Liver (tissue), 9 donors: Measurements from ENCODE around the gene ALK. TPM values are rescaled to one million over a fixed set of nuclear protein-coding genes. Genes with fewer than 3 reads are reported as not detected.

Source experiments
- DNase-seq: peaks from one replicate; pipeline ENCODE4 v3.0.0-alpha.2; 2017; ENCODE audit warnings: low spot score
- H3K27ac ChIP-seq, 2 donors: one replicate each; pipeline ENCODE4 v1.7.0; 2013; ENCODE audit warnings: inconsistent platforms in 2 of 2, low read length in 2 of 2, control low read depth in 1 of 2, low read depth in 1 of 2, mild to moderate bottlenecking in 1 of 2
- H3K27me3 ChIP-seq, 4 donors: one replicate each; pipeline versions ENCODE4 v1.6.1 to v1.7.0; 2013; ENCODE audit warnings: low read length in 3 of 4, inconsistent platforms in 1 of 4, mild to moderate bottlenecking in 1 of 4, moderate library complexity in 1 of 4; ENCODE audit not compliant: control insufficient read depth in 4 of 4, insufficient read depth in 4 of 4
- H3K36me3 ChIP-seq, 4 donors: one replicate each; pipeline versions ENCODE4 v1.6.1 to v1.7.0; 2013; ENCODE audit warnings: low read length in 3 of 4, mild to moderate bottlenecking in 3 of 4, low read depth in 1 of 4, moderate library complexity in 1 of 4; ENCODE audit not compliant: control insufficient read depth in 4 of 4, insufficient read depth in 3 of 4
- H3K4me1 ChIP-seq, 4 donors: one replicate each; pipeline versions ENCODE4 v1.6.1 to v1.7.0; 2013; ENCODE audit warnings: low read length in 3 of 4, mild to moderate bottlenecking in 3 of 4, moderate library complexity in 1 of 4; ENCODE audit not compliant: control insufficient read depth in 4 of 4, insufficient read depth in 4 of 4
- H3K4me3 ChIP-seq, 3 donors: one replicate each; pipeline versions ENCODE4 v1.6.1 to v1.7.0; 2013; ENCODE audit warnings: low read length in 3 of 3, control low read depth in 1 of 3, low read depth in 1 of 3, mild to moderate bottlenecking in 1 of 3
- H3K9ac ChIP-seq, 2 donors: one replicate each; pipeline ENCODE4 v1.7.0; 2013; ENCODE audit warnings: low read length in 2 of 2, mild to moderate bottlenecking in 2 of 2, moderate library complexity in 2 of 2, control low read depth in 1 of 2, low read depth in 1 of 2
- H3K9me3 ChIP-seq, 4 donors: one replicate each; pipeline versions ENCODE4 v1.6.1 to v1.7.0; 2013; ENCODE audit warnings: low read length in 3 of 4; ENCODE audit not compliant: control insufficient read depth in 4 of 4
- ATF3 ChIP-seq: IDR thresholded peaks from 2 replicates; pipeline ENCODE4 v1.6.1; 2016; ENCODE audit warnings: antibody characterized with exemption
- CTCF ChIP-seq: fragments of 150-350 bp; IDR thresholded peaks from 2 replicates; pipeline ENCODE4 v1.5.1; 2017; ENCODE audit warnings: improper control_type of control experiment, low read depth, low read length; ENCODE audit not compliant: missing input control
- EGR1 ChIP-seq, 2 donors: IDR thresholded peaks; 2 replicates each; pipeline ENCODE4 v1.6.1; 2016 to 2018; ENCODE audit warnings: antibody characterized with exemption in 2 of 2, low read depth in 2 of 2
- FOXA1 ChIP-seq: IDR thresholded peaks from 2 replicates; pipeline ENCODE4 v1.6.1; 2016; ENCODE audit warnings: antibody characterized with exemption
- GABPA ChIP-seq, 2 donors: IDR thresholded peaks in 1 of 2; conservative IDR thresholded peaks in 1 of 2; 2 replicates each; pipeline ENCODE4 v1.6.1; 2016; ENCODE audit warnings: antibody characterized with exemption in 2 of 2, mild to moderate bottlenecking in 1 of 2, moderate library complexity in 1 of 2
- HNF4A ChIP-seq, 2 donors: conservative IDR thresholded peaks; 2 replicates each; pipeline ENCODE4 v1.6.1; 2016; ENCODE audit warnings: antibody characterized with exemption in 2 of 2, mild to moderate bottlenecking in 2 of 2
- JUND ChIP-seq, 2 donors: IDR thresholded peaks; 2 replicates each; pipeline ENCODE4 v1.6.1; 2016; ENCODE audit warnings: antibody characterized with exemption in 2 of 2
- MAX ChIP-seq: IDR thresholded peaks from 2 replicates; pipeline ENCODE4 v1.6.1; 2016; ENCODE audit warnings: antibody characterized with exemption
- NR2F2 ChIP-seq: IDR thresholded peaks from 2 replicates; pipeline ENCODE4 v1.6.1; 2016; ENCODE audit warnings: antibody characterized with exemption
- RAD21 ChIP-seq, 2 donors: IDR thresholded peaks; 2 replicates each; pipeline ENCODE4 v1.6.1; 2016; ENCODE audit warnings: antibody characterized with exemption in 2 of 2, mild to moderate bottlenecking in 2 of 2
- REST ChIP-seq: IDR thresholded peaks from 2 replicates; pipeline ENCODE4 v1.6.1; 2016; ENCODE audit warnings: antibody characterized with exemption, mild to moderate bottlenecking
- RXRA ChIP-seq, 2 donors: IDR thresholded peaks; 2 replicates each; pipeline ENCODE4 v1.6.1; 2017 to 2018; ENCODE audit warnings: antibody characterized with exemption in 2 of 2, mild to moderate bottlenecking in 1 of 2
- TAF1 ChIP-seq: conservative IDR thresholded peaks from 2 replicates; pipeline ENCODE4 v1.6.1; 2016; ENCODE audit warnings: antibody characterized with exemption, mild to moderate bottlenecking
- ZBTB33 ChIP-seq: IDR thresholded peaks from 2 replicates; pipeline ENCODE4 v1.6.1; 2016; ENCODE audit warnings: antibody characterized with exemption
- WGBS: extraction: QIAGEN DNeasy Blood & Tissue Kit; methylation state at CpG from one replicate; pipeline ENCODE4 v1.1.7; 2013; 5-methylcytosine and 5-hydroxymethylcytosine counted together
- polyA plus RNA-seq, 2 donors: library from polyadenylated mRNA; stranded (reverse) in 1 of 2; unstranded in 1 of 2; fragments of 200-250 nt in 1 of 2; fragments of >200 nt in 1 of 2; fragmentation: Nextera tagmentation in 1 of 2; extraction: Ambion mirVana in 1 of 2; gene quantifications; one replicate each; pipeline versions ENCODE4 v1.2.1 to v1.2.3, GENCODE V29; 2013 to 2015
- total RNA-seq, 2 donors: library from RNA; depleted of rRNA; stranded (reverse); fragments of >200 nt; gene quantifications; one replicate each; pipeline ENCODE4 v1.2.3, GENCODE V29; 2014
- donor health status: healthy.
- donor health status: healthy.
- donor health status: healthy.
- donor health status: healthy.
- donor health status: healthy.

The ALK gene
- total and polyA plus RNA-seq, 4 donors = under 0.01 TPM; not detected in 3

- WGBS = 77% methylated on average over 2 of the region's 2 CpGs
- TF ChIP-seq ZBTB33 (no peak), FOXA1 (no peak), REST (no peak), CTCF (no peak)
- H3K27me3 ChIP-seq = peaks cover 0 to 3% (median 0%) of the 10 kb centered on the region in 4 donors
- no peaks in the 10 kb centered on the region for H3K4me1 ChIP-seq
- no peaks in the 10 kb centered on the region for H3K36me3 ChIP-seq
- DNase-seq = no peak
- H3K9me3 ChIP-seq = no peaks in the 10 kb centered on the region
- no peak overlapping the region for H3K27ac ChIP-seq
- no peak overlapping the region for H3K4me3 ChIP-seq
- no peak overlapping the region for H3K9ac ChIP-seq
Measured at GRCh38 chr2:29874745-29875144, 46.6 kb downstream of the ALK start.

GRCh38 chr2:29872870-29873269, 48.5 kb downstream of the ALK start:
- no peak for TF ChIP-seq ZBTB33
- no peak for TF ChIP-seq HNF4A (conservative IDR thresholded peaks at IDR 0.05)
- no peak for TF ChIP-seq CTCF
- TF ChIP-seq MAX = no peak
- no peak for TF ChIP-seq FOXA1
- no peak for TF ChIP-seq GABPA (IDR thresholded peaks at IDR 0.05 in 1 of 2, conservative IDR thresholded peaks at IDR 0.05 in 1 of 2)
- no peak for TF ChIP-seq REST
- no peak for TF ChIP-seq EGR1 (IDR thresholded peaks at IDR 0.05; ENCODE audit: low read depth in 2 of 2)
- no peak for TF ChIP-seq RXRA (IDR thresholded peaks at IDR 0.05)
- no peak for TF ChIP-seq RAD21 (IDR thresholded peaks at IDR 0.05)
- no peak for TF ChIP-seq JUND (IDR thresholded peaks at IDR 0.05)
- no peak for TF ChIP-seq ATF3
- TF ChIP-seq TAF1 = no peak
- no peak for TF ChIP-seq NR2F2
- WGBS = 66% methylated on average over 1 of the region's 1 CpG
- peaks cover 0 to 3% (median 0%) of the 10 kb centered on the region in 4 donors for H3K27me3 ChIP-seq

More at GRCh38 chr2:29872870-29873269, 48.5 kb downstream of the ALK start:
- Histone ChIP-seq H3K9me3 (no peaks in the 10 kb centered on the region), H3K4me1 (no peaks in the 10 kb centered on the region), H3K27ac (no peak overlapping the region), H3K36me3 (no peaks in the 10 kb centered on the region), H3K9ac (no peak overlapping the region), H3K4me3 (no peak overlapping the region)
- DNase-seq = no peak
